Left ventricle myocardium superior (tissue), 1 donor: ENCODE results near the gene FXR2. TPM values are rescaled to one million over a fixed set of nuclear protein-coding genes. Genes with fewer than 3 reads are reported as not detected.
"Not testable (repeated sequence)": the region's sequence is repeated elsewhere in the genome, so short reads cannot be mapped to it uniquely, and the experiment has no call there.

Source experiments
- ATAC-seq: fragments of 200-7000 bp; cut with Tn5 transposase; one replicate; pipeline ENCODE4 v1.9.1; 2020; ENCODE audit warnings: mild to moderate bottlenecking, moderate library complexity
- DNase-seq: peaks from one replicate; pipeline ENCODE4 v3.0.0-alpha.2; 2020
- intact Hi-C: fragments of 100-400 bp; cut with micrococcal nuclease; formaldehyde crosslinking; loops from one replicate; pipeline ENCODE4 v1.11.0; 2022
- total RNA-seq: library from RNA; stranded (reverse); fragmentation: NEBNext Ultra II Directional; extraction: Animal tissue kit (Norgen Biotek cat#: 25700); gene quantifications from one replicate; pipeline ENCODE4 v1.2.1, GENCODE V29; 2021
- donor health status: DM: no; HTN: yes; CAD: no; lungs with severe emphysema.

Gene FXR2
- total RNA-seq, 1 donor from 2014 or later: 103 TPM

GRCh38 chr17:7631398-7632380, 17.0 kb upstream of the FXR2 start:
- intact Hi-C loops: no loop called here
- ATAC-seq (no peak), DNase-seq (peak; percentile 59)

- intact Hi-C loops: no loop called here
- no peak for ATAC-seq
Measured at GRCh38 chr17:7629939-7630571, 15.4 kb upstream of the FXR2 start, which contains the start of gene SHBG. TSS of gene SHBG (plus strand) at chr17:7630135. CDS start at chr17:7630173, 38 bp downstream.

GRCh38 chr17:7627250-7628121, 12.8 kb upstream of the FXR2 start, which contains the start of gene SAT2:
TSS of gene SAT2 (minus strand) at chr17:7627821. CDS start at chr17:7627635, 186 bp downstream.
- ATAC-seq (peak; percentile 99), DNase-seq (peak; percentile 95)
- intact Hi-C loops: no loop called here

More at GRCh38 chr17:7629939-7630571, 15.4 kb upstream of the FXR2 start, which contains the start of gene SHBG:
- DNase-seq: no peak

- peak; percentile 1 for ATAC-seq
- no peak for DNase-seq
- intact Hi-C loops: no loop called here
Measured at GRCh38 chr17:7626956-7627249, 12.2 kb upstream of the FXR2 start.

- DNase-seq: no peak
- intact Hi-C loops: no loop called here
- no peak for ATAC-seq
Measured at GRCh38 chr17:7626307-7626706, 11.6 kb upstream of the FXR2 start.

- intact Hi-C loops, ATAC-seq, DNase-seq: not testable (repeated sequence)
Measured at GRCh38 chr17:7625749-7626148, 11.1 kb upstream of the FXR2 start.

- ATAC-seq: no peak
- no peak for DNase-seq
- intact Hi-C loops: no loop called here
Measured at GRCh38 chr17:7623661-7624060, 9.0 kb upstream of the FXR2 start.

- ATAC-seq (no peak), DNase-seq (no peak)
- intact Hi-C loops: no loop called here
Measured at GRCh38 chr17:7620835-7621234, 6.1 kb upstream of the FXR2 start.

GRCh38 chr17:7618608-7619007, 3.9 kb upstream of the FXR2 start:
- intact Hi-C loops: no loop called here
- ATAC-seq: no peak
- no peak for DNase-seq

- no peak for ATAC-seq
- intact Hi-C loops: no loop called here
Measured at GRCh38 chr17:7615265-7615747, 609 bp upstream of the FXR2 start.

GRCh38 chr17:7613769-7614424, 800 bp downstream of the FXR2 start:
- ATAC-seq (no peak), DNase-seq (no peak)
- intact Hi-C loops: no loop called here

More at GRCh38 chr17:7615265-7615747, 609 bp upstream of the FXR2 start:
- DNase-seq: no peak

- DNase-seq (no peak), ATAC-seq (no peak)
- intact Hi-C loops: no loop called here
Measured at GRCh38 chr17:7612294-7612640, 2.4 kb downstream of the FXR2 start.

- intact Hi-C loops: no loop called here
- no peak for DNase-seq
- ATAC-seq: no peak
Measured at GRCh38 chr17:7611635-7612293, 2.9 kb downstream of the FXR2 start.

GRCh38 chr17:7610641-7611040, 4.1 kb downstream of the FXR2 start:
- ATAC-seq: no peak
- no peak for DNase-seq
- intact Hi-C loops: no loop called here

- ATAC-seq (peak; percentile 97), DNase-seq (no peak)
- intact Hi-C loops: no loop called here
Measured at GRCh38 chr17:7606280-7606679, 8.4 kb downstream of the FXR2 start.

GRCh38 chr17:7597561-7597960, 17.1 kb downstream of the FXR2 start:
- DNase-seq, intact Hi-C loops: not testable (repeated sequence)

GRCh38 chr17:7593296-7593695, 21.4 kb downstream of the FXR2 start:
- DNase-seq (no peak), ATAC-seq (no peak)
- intact Hi-C loops: no loop called here

More at GRCh38 chr17:7597561-7597960, 17.1 kb downstream of the FXR2 start:
- ATAC-seq: not testable (repeated sequence)

- DNase-seq (no peak), ATAC-seq (no peak)
- intact Hi-C loops: no loop called here
Measured at GRCh38 chr17:7592422-7593021, 22.2 kb downstream of the FXR2 start.
